H4 (cell line): Measurements from ENCODE around the gene CTNNA1. TPM values are rescaled to one million over a fixed set of nuclear protein-coding genes. Genes with fewer than 3 reads are reported as not detected.

Source experiments
- DNase-seq: peaks from one replicate; pipeline ENCODE4 v3.0.0-alpha.2; 2015; ENCODE audit warnings: low spot score
- total RNA-seq: library from RNA; depleted of rRNA; stranded (reverse); fragments of >200 nt; shearing (Covaris generic); gene quantifications from 2 replicates; pipeline ENCODE4 v1.2.3, GENCODE V29; 2014

Gene CTNNA1
- total RNA-seq, 1 experiment from 2014 or later = 228 TPM

DNA sequence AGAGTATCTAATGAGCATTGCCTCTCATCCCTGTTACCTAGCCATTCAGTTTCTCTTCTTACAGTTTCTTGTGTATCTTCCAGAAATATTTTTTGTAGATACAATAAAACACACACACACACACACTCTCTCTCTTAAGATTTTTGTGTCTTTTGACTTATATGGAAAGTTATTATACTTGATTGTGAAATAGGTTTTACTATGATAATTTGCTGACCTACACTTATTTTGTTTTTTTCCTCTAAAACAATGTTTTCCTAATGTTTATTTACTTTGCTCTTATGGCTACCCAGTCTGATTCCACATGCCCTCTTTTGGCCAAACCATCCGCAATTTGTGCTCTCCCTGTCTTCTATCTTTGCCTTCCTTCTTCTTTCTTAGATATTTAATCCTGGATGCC lies 96.7 kb downstream of the CTNNA1 start:
- DNase-seq = no peak

DNA sequence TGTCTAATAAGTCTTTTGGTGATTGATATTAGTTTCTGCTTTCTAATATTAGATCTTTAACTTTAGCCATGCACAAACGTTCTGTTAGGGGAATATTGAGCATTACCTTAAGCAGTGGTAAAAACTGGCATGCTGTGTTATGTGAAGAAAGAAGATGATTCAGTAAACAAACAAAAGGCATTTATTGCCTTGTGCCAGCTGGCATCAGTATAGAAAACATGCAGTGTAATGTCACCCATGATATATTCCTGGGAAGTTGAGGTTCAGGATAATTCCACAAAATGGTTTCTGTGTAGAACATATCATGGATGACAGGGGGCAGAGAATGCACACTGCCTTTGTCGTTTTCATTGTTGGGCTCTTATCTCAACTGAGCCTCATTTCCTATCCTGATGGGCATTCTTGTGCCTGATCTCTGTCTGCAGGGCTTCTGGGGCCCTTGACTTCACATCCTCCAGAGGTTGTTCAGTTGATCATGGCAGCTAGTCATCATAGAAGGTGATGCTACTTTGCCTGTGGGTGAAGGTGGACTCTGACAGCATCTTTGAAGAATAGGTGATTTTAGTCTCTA lies 97.7 kb downstream of the CTNNA1 start:
- no peak for DNase-seq

DNA sequence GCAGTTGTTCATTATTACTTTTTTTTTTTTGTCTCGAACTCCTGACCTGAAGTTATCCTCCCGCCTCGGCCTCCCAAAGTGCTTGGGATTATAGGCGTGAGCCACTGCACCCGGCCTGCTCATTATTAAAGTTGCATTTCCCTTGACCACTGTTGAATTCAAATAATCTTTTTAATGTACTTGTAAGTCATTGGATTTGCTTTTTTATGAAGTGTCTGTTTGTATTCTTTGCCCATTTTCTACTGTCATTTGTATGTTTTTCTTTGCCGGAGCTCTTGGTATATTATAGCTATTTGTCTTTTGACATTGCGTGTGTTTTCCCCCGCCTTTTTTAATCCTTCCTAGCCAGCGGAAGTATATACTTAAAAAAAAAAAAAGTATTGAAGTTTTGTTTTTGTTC lies 99.9 kb downstream of the CTNNA1 start:
- DNase-seq = no peak

GRCh38 chr5:138867011-138867410 lies 113.8 kb downstream of the CTNNA1 start:
- no peak for DNase-seq

GRCh38 chr5:138869038-138869437 lies 115.8 kb downstream of the CTNNA1 start:
- no peak for DNase-seq

DNA sequence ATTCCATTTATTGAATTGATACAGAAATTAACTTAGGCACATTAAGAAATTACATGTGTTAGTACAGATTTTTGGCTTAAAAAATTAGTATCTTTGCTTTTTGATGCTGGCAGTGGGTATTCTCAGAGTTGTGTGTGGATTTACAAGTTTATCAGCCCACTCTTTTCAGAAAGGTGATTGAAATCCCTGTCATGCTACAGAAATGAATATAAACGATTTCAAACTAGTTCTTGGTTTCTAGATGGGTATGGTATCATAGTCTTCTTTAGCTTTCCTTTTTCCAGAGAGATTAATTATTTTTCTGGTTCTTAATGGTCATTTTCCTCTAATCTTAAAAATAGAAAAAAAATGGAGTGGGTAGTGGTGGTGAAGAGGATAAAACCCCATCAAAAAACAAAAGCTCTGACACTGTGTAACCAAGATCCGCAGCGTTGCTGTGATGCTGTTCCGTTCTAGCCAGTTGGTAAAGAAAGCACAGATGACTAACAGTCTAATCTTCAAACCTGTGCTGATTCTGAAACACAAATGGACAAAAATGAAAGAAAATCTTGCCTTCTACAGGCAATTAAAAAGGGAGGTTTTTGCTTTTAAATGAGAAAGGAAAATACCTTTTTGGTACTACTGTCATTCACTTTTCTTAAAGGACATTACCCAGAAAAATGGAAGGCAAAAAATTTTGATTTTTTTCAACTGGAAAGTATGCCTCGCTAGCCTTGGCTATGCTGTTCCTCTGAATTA lies 116.7 kb downstream of the CTNNA1 start:
- no peak for DNase-seq

DNA sequence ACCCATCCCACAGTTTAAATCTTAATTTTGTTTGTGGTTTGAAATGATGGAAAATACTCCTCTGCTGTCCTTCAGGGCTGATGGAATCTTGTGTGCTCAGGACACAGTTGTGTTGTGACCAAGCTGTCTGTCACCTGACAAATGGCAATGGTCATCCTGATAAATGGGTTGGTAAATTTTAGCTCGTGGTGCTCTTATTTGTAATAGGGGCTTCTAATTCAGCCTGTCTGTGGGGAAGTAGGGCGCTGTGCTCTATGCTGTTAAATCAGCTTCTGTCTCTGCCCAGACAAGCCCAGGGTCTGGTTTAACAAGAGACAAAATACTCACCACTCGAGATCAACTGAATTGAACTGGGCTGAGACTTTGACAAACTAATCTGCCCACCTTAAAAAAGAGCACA lies 117.4 kb downstream of the CTNNA1 start:
- no peak for DNase-seq

DNA sequence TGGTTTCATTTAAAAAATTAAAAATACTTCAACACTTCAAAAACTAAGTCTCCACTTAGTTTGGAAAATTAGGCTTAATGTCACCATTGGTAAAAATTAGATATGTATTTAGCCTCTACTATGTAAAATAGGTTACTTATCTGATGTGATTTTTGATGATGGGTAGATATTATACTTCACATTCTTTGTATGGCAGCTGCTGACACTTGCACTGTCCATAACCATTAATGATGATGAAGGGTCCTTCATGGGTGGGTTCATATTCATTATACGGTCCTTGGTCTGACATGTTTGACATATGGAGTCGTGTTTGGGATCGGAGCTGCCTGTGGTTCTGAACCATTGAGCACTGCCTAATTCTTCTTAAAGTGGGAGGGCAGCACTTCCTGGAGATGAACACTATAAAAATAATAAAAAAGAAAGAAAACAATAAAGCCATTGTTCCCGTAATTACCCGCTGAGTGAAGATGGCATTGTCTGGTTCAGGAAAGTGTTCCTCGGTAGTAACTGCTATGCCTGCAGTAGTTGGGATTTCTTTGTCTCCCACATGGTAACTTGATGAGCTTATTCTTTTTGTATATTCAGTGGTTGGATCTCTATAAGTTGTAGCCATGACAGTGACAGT lies 119.7 kb downstream of the CTNNA1 start:
- DNase-seq = no peak

GRCh38 chr5:138873466-138874221 lies 120.4 kb downstream of the CTNNA1 start:
- no peak for DNase-seq

DNA sequence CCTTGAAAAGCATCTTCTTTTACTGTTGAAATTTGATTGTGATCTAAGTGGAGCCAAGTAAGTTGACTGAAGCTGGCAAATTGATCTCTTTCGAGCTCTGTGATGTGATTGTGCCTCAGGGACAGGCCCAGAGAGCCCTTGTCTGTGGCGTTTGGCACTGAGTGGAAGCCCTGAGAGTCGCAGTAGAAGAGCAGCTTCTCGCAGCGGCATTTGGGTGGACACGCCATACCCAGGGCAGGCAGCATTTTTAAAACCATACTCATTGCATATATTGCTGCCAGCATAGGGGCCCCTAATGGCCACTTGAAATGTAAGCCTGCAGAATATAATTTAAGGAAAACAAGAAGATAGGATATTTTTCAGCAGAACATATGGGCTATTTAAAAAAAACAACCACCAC lies 121.0 kb downstream of the CTNNA1 start:
- no peak for DNase-seq

DNA sequence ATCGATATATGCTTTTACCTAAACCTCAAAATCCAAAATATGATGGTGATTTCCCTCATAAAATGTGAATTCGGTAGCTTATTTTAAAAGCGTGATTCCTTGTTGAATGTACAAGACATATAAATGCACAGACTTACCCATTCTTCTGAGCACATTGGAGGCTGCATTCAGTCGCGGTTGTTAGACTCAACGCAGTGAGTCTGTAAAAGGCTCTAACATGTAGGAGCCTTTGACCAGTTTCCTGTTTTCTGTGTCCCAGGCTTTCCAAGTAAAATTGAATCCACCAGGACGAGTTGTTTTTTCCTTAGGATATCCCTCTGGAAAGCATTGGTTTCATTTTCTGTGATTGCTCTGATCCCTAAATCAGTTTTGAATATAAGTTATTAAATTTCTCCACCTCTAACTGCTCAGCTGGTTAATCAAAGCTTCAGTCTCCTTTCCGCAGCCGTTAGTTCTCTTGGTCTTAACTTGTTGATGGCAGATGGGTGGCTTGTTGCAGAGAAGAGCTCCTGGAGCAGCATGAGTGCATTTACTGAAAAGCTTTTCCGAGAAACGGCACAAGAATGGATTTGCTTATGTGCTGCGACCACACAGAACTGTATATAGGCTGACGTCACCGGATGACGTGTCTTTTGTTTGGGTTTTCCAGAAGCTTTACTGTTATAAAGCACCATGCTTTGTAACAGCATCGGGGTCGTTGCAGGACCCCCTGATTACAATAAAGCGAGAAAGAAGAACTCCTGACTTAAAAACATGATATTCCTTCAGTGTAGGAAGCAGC lies 121.7 kb downstream of the CTNNA1 start, which contains the start of gene LRRTM2:
LRRTM2 (minus strand) TSS at position 565 of the 781 bp plus-strand sequence; CDS start at position 141, 424 bp downstream.
- peak; percentile 88 for DNase-seq

DNA sequence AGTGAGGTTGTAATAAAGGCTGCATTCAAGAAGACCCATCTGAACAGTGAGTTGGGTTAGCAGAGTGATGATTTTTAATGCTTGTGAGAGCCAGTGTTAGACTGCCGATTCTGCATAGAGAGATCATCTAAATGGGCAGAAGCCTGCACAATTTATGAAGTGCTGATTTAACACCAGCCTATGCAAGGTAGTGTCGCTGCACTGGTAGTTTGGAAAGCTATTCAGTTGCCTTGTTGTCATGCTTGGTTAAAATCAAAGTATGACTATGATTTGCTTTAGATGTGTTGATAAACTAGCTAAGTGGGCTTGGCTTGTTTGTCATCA lies 122.3 kb downstream of the CTNNA1 start:
- no peak for DNase-seq

GRCh38 chr5:138875946-138876345 lies 122.7 kb downstream of the CTNNA1 start:
- DNase-seq = no peak

- DNase-seq = no peak
These were observed 123.6 kb downstream of the CTNNA1 start for GRCh38 chr5:138876811-138877210.

- DNase-seq = no peak
These were observed 125.4 kb downstream of the CTNNA1 start for GRCh38 chr5:138878437-138879235.

GRCh38 chr5:138883211-138883610 lies 130.0 kb downstream of the CTNNA1 start:
- no peak for DNase-seq

- no peak for DNase-seq
These were observed 130.9 kb downstream of the CTNNA1 start for GRCh38 chr5:138884094-138884493.

- DNase-seq = no peak
These were observed 131.3 kb downstream of the CTNNA1 start for GRCh38 chr5:138884554-138884953.

GRCh38 chr5:138889994-138890393 lies 136.8 kb downstream of the CTNNA1 start:
- DNase-seq = no peak

DNA sequence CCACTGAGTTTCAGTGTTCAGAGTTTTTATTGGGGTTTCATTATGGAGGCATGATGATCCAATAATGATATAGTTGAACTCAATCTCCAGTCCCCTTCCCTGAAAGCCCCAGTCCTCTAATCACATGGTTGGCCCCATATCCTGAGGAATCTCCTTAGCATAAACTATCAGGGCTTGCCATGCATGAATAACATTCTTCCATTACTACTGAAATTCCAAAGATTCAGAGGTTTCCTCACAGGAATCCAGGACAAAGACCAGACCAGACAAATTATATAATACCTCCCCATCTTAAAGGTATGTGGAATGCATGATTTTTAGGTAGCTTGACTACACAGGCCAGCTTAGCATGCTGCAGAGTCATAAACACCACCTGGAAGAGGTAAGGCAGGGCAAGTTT lies 137.4 kb downstream of the CTNNA1 start:
- no peak for DNase-seq

GRCh38 chr5:138895918-138896317 lies 142.7 kb downstream of the CTNNA1 start:
- DNase-seq = no peak
